ENCODE results near the gene CDH8. TPM values are rescaled to one million over a fixed set of nuclear protein-coding genes. Genes with fewer than 3 reads are reported as not detected.
"Not testable (repeated sequence)": the region's sequence is repeated elsewhere in the genome, so short reads cannot be mapped to it uniquely, and the experiment has no call there.

The CDH8 gene
- total RNA-seq, 1 donor from 2014 or later, result 0.35 TPM

- no peak overlapping the region for H3K4me3 ChIP-seq (ENCODE audit: low read depth, low read length)
- TF ChIP-seq CTCF (conservative IDR thresholded peaks at IDR 0.05; ENCODE audit: low read depth, low read length), result no peak
Measured at GRCh38 chr16:61721544-61721943, 314.7 kb downstream of the CDH8 start.

GRCh38 chr16:61715393-61715792, 320.8 kb downstream of the CDH8 start:
- no peak overlapping the region for H3K4me3 ChIP-seq (ENCODE audit: low read depth, low read length)
- TF ChIP-seq CTCF (conservative IDR thresholded peaks at IDR 0.05; ENCODE audit: low read depth, low read length), result no peak
- DNase-seq (ENCODE audit: low read depth), result no peak

More at GRCh38 chr16:61721544-61721943, 314.7 kb downstream of the CDH8 start:
- no peak for DNase-seq (ENCODE audit: low read depth)

GRCh38 chr16:61713787-61714186, 322.5 kb downstream of the CDH8 start:
- H3K4me3 ChIP-seq (ENCODE audit: low read depth, low read length), result no peak overlapping the region
- TF ChIP-seq CTCF (conservative IDR thresholded peaks at IDR 0.05; ENCODE audit: low read depth, low read length), result no peak
- no peak for DNase-seq (ENCODE audit: low read depth)

GRCh38 chr16:61699640-61700039, 336.6 kb downstream of the CDH8 start:
- H3K4me3 ChIP-seq (ENCODE audit: low read depth, low read length); DNase-seq (ENCODE audit: low read depth): not testable (repeated sequence)

- no peak for DNase-seq (ENCODE audit: low read depth)
- no peak for TF ChIP-seq CTCF (conservative IDR thresholded peaks at IDR 0.05; ENCODE audit: low read depth, low read length)
- no peak overlapping the region for H3K4me3 ChIP-seq (ENCODE audit: low read depth, low read length)
Measured at GRCh38 chr16:61684541-61684940, 351.7 kb downstream of the CDH8 start.

GRCh38 chr16:61681673-61682072, 354.6 kb downstream of the CDH8 start:
- no peak for TF ChIP-seq CTCF (conservative IDR thresholded peaks at IDR 0.05; ENCODE audit: low read depth, low read length)
- DNase-seq (ENCODE audit: low read depth), result no peak
- H3K4me3 ChIP-seq (ENCODE audit: low read depth, low read length), result no peak overlapping the region

GRCh38 chr16:61681124-61681523, 355.1 kb downstream of the CDH8 start:
- H3K4me3 ChIP-seq (ENCODE audit: low read depth, low read length), result no peak overlapping the region
- DNase-seq (ENCODE audit: low read depth), result no peak
- TF ChIP-seq CTCF (conservative IDR thresholded peaks at IDR 0.05; ENCODE audit: low read depth, low read length), result no peak

GRCh38 chr16:61678182-61678581, 358.1 kb downstream of the CDH8 start:
- no peak for TF ChIP-seq CTCF (conservative IDR thresholded peaks at IDR 0.05; ENCODE audit: low read depth, low read length)
- DNase-seq (ENCODE audit: low read depth), result no peak

More at GRCh38 chr16:61678182-61678581, 358.1 kb downstream of the CDH8 start:
- no peak overlapping the region for H3K4me3 ChIP-seq (ENCODE audit: low read depth, low read length)

Data from epithelial cell of proximal tubule (primary cell).